Lung (tissue), 12 donors: ENCODE results near the gene GPI. TPM values are rescaled to one million over a fixed set of nuclear protein-coding genes. Genes with fewer than 3 reads are reported as not detected.
"Not testable (repeated sequence)": the region's sequence is repeated elsewhere in the genome, so short reads cannot be mapped to it uniquely, and the experiment has no call there.

Experiments
- ATAC-seq: fragments of 200-7000 bp; cut with Tn5 transposase; one replicate; pipeline ENCODE4 v1.9.1; 2020; ENCODE audit warnings: moderate number of reproducible peaks; ENCODE audit not compliant: insufficient read depth, low FRiP score
- DNase-seq, 3 donors: peaks; one replicate each; pipeline ENCODE4 v3.0.0-alpha.2; 2013 to 2017
- H3K27ac ChIP-seq, 2 donors: one replicate each; pipeline ENCODE4 v1.5.1; 2013; ENCODE audit warnings: mild to moderate bottlenecking in 2 of 2, moderate library complexity in 2 of 2, control low read depth in 1 of 2, inconsistent platforms in 1 of 2, low read depth in 1 of 2, low read length in 1 of 2
- H3K27me3 ChIP-seq, 3 donors: one replicate each; pipeline ENCODE4 v1.5.1; 2013; ENCODE audit warnings: low read length in 2 of 3; ENCODE audit not compliant: control insufficient read depth in 3 of 3, insufficient read depth in 3 of 3
- H3K36me3 ChIP-seq, 4 donors: one replicate each; pipeline ENCODE4 v1.5.1; 2013; ENCODE audit warnings: low read length in 4 of 4, mild to moderate bottlenecking in 1 of 4, moderate library complexity in 1 of 4; ENCODE audit not compliant: control insufficient read depth in 4 of 4, insufficient read depth in 4 of 4
- H3K4me1 ChIP-seq, 5 donors: one replicate each; pipeline ENCODE4 v1.5.1; 2013; ENCODE audit warnings: low read length in 5 of 5, mild to moderate bottlenecking in 2 of 5, moderate library complexity in 1 of 5; ENCODE audit not compliant: control insufficient read depth in 5 of 5, insufficient read depth in 5 of 5
- H3K4me3 ChIP-seq: one replicate; pipeline ENCODE4 v1.5.1; 2013; ENCODE audit warnings: mild to moderate bottlenecking, control low read depth, moderate library complexity
- H3K9ac ChIP-seq, 2 donors: one replicate each; pipeline ENCODE4 v1.5.1; 2013; ENCODE audit warnings: low read length in 2 of 2, control low read depth in 1 of 2; ENCODE audit not compliant: insufficient read depth in 1 of 2
- H3K9me3 ChIP-seq, 4 donors: one replicate each; pipeline ENCODE4 v1.5.1; 2013; ENCODE audit warnings: low read length in 3 of 4, mild to moderate bottlenecking in 1 of 4, moderate library complexity in 1 of 4; ENCODE audit not compliant: control insufficient read depth in 4 of 4, insufficient read depth in 3 of 4
- CTCF ChIP-seq: IDR thresholded peaks from 2 replicates; pipeline ENCODE4 v1.5.1; 2012; ENCODE audit warnings: mild to moderate bottlenecking; ENCODE audit errors: control extremely low read depth, extremely low read depth
- WGBS, 2 donors: extraction: QIAGEN DNeasy Blood & Tissue Kit; methylation state at CpG; one replicate each; pipeline ENCODE4 v1.1.7; 2013; 5-methylcytosine and 5-hydroxymethylcytosine counted together
- polyA plus RNA-seq, 2 donors: library from polyadenylated mRNA; stranded (reverse); fragments of 200-250 nt; gene quantifications; one replicate each; pipeline ENCODE4 v1.2.1, GENCODE V29; 2013
- total RNA-seq, 2 donors: library from RNA; depleted of rRNA in 1 of 2; stranded (reverse); fragments of >200 nt in 1 of 2; gene quantifications; one replicate each; pipeline ENCODE4 v1.2.1, GENCODE V29; 2014 to 2021
- donor health status: control.
- donor health status: control.
- donor health status: Bipolar disorder and iron deficiency.
- donor health status: healthy.
- donor health status: DM: yes; HTN: yes; CAD: no.

GPI gene
- total and polyA plus RNA-seq, 4 donors, result 79.8 to 225 (median 121) TPM

- H3K36me3 ChIP-seq, result peaks cover 13 to 68% (median 42%) of the 10 kb centered on the region in 4 donors
- H3K4me1 ChIP-seq, result no peaks in the 10 kb centered on the region
- WGBS, 2 donors, result 88 to 91% methylated on average over 11 of the region's 11 CpGs
- no peak overlapping the region for H3K27ac ChIP-seq
- TF ChIP-seq CTCF, result no peak
- DNase-seq (no peak), ATAC-seq (no peak)
- no peak overlapping the region for H3K9ac ChIP-seq
- H3K27me3 ChIP-seq, result no peaks in the 10 kb centered on the region
- H3K4me3 ChIP-seq, result no peak overlapping the region
- peaks cover 0 to 5% (median 1%) of the 10 kb centered on the region in 4 donors for H3K9me3 ChIP-seq
These were observed 28.0 kb downstream of the GPI start for GRCh38 chr19:34393031-34393430.

GRCh38 chr19:34393629-34394028, 28.6 kb downstream of the GPI start:
- WGBS, 2 donors, result 88% methylated on average over 14 of the region's 14 CpGs
- no peaks in the 10 kb centered on the region for H3K4me1 ChIP-seq
- DNase-seq, result no peak
- TF ChIP-seq CTCF, result no peak
- H3K27ac ChIP-seq, result no peak overlapping the region
- H3K9me3 ChIP-seq, result peaks cover 0 to 5% (median 1%) of the 10 kb centered on the region in 4 donors
- no peaks in the 10 kb centered on the region for H3K27me3 ChIP-seq
- ATAC-seq, result no peak
- H3K4me3 ChIP-seq, result no peak overlapping the region
- no peak overlapping the region for H3K9ac ChIP-seq
- peaks cover 13 to 63% (median 40%) of the 10 kb centered on the region in 4 donors for H3K36me3 ChIP-seq

- no peak overlapping the region for H3K27ac ChIP-seq
- WGBS, 2 donors, result 93 to 94% methylated on average over 1 of the region's 1 CpG
- H3K9me3 ChIP-seq, result no peaks in the 10 kb centered on the region
- H3K4me1 ChIP-seq, result no peaks in the 10 kb centered on the region
- ATAC-seq, result no peak
- H3K27me3 ChIP-seq, result no peaks in the 10 kb centered on the region
- no peak overlapping the region for H3K9ac ChIP-seq
- no peak overlapping the region for H3K4me3 ChIP-seq
- TF ChIP-seq CTCF, result no peak
- peaks cover 6 to 52% (median 17%) of the 10 kb centered on the region in 4 donors for H3K36me3 ChIP-seq
- DNase-seq, result no peak
These were observed 32.9 kb downstream of the GPI start for GRCh38 chr19:34397853-34398252.

GRCh38 chr19:34399886-34400285, 34.9 kb downstream of the GPI start:
- Histone ChIP-seq H3K4me1 (peaks cover 0 to 2% (median 0%) of the 10 kb centered on the region in 5 donors), H3K4me3 (no peak overlapping the region), H3K27me3 (no peaks in the 10 kb centered on the region), H3K9ac (no peak overlapping the region), H3K9me3 (no peaks in the 10 kb centered on the region), H3K36me3 (peaks cover 6 to 32% (median 15%) of the 10 kb centered on the region in 4 donors), H3K27ac (no peak overlapping the region)
- no peak for ATAC-seq
- DNase-seq, result no peak
- WGBS, 2 donors, result 92 to 94% methylated on average over 9 of the region's 9 CpGs
- TF ChIP-seq CTCF, result no peak

- not testable (repeated sequence) for H3K27me3 ChIP-seq, H3K4me3 ChIP-seq, H3K4me1 ChIP-seq, ATAC-seq, H3K9me3 ChIP-seq, DNase-seq, H3K9ac ChIP-seq, H3K27ac ChIP-seq
- H3K36me3 ChIP-seq, result peaks cover 6 to 31% (median 15%) of the 10 kb centered on the region in 4 donors
- 93 to 97% methylated on average over 6 to 8 of the region's 8 CpGs for WGBS, 2 donors
These were observed 35.8 kb downstream of the GPI start for GRCh38 chr19:34400844-34401243.
